GM23248 (cell line): ENCODE results near the gene GNB5. TPM values are rescaled to one million over a fixed set of nuclear protein-coding genes. Genes with fewer than 3 reads are reported as not detected.

Experiments
- DNase-seq: peaks from one replicate; pipeline ENCODE4 v3.0.0-alpha.2; 2015
- H2AFZ ChIP-seq: fragments of 200-600 bp; sonication (generic); 2 replicates; pipeline ENCODE4 v1.6.1; 2016; ENCODE audit warnings: antibody characterized with exemption
- H3F3A ChIP-seq: fragments of 200-600 bp; sonication (generic); 2 replicates; pipeline ENCODE4 v1.6.1; 2016; ENCODE audit warnings: mild to moderate bottlenecking, antibody characterized with exemption, mixed run types; ENCODE audit not compliant: insufficient read depth
- H3K27ac ChIP-seq: fragments of 200-600 bp; sonication (generic); 2 replicates; pipeline ENCODE4 v1.5.1; 2016; ENCODE audit warnings: mild to moderate bottlenecking
- H3K27me3 ChIP-seq: fragments of 200-600 bp; sonication (generic); replicated peaks from 2 replicates; pipeline ENCODE4 v1.6.1; 2016; ENCODE audit warnings: mild to moderate bottlenecking; ENCODE audit not compliant: insufficient read depth
- H3K36me3 ChIP-seq: fragments of 200-600 bp; sonication (generic); 2 replicates; pipeline ENCODE4 v1.6.1; 2016; ENCODE audit warnings: low read depth, mild to moderate bottlenecking
- H3K4me1 ChIP-seq: fragments of 200-600 bp; sonication (generic); 2 replicates; pipeline ENCODE4 v1.6.1; 2016; ENCODE audit warnings: mild to moderate bottlenecking; ENCODE audit not compliant: insufficient read depth
- H3K4me2 ChIP-seq: fragments of 200-600 bp; sonication (generic); one replicate; pipeline ENCODE4 v1.6.1; 2016; ENCODE audit warnings: mild to moderate bottlenecking; ENCODE audit not compliant: unreplicated experiment
- H3K4me3 ChIP-seq: fragments of 200-600 bp; sonication (generic); 2 replicates; pipeline ENCODE4 v1.5.1; 2016; ENCODE audit warnings: mild to moderate bottlenecking
- H3K79me2 ChIP-seq: fragments of 200-600 bp; sonication (generic); 2 replicates; pipeline ENCODE4 v1.6.1; 2016; ENCODE audit warnings: mild to moderate bottlenecking; ENCODE audit not compliant: insufficient read depth
- H3K9ac ChIP-seq: fragments of 200-600 bp; sonication (generic); 2 replicates; pipeline ENCODE4 v1.6.1; 2016; ENCODE audit warnings: mild to moderate bottlenecking
- H3K9me2 ChIP-seq: fragments of 200-600 bp; sonication (generic); 2 replicates; pipeline ENCODE4 v1.6.1; 2016; ENCODE audit warnings: mixed run types, mild to moderate bottlenecking, moderate library complexity; ENCODE audit not compliant: insufficient read depth
- H3K9me3 ChIP-seq: fragments of 200-600 bp; sonication (generic); one replicate; pipeline ENCODE4 v1.6.1; 2017; ENCODE audit warnings: low read depth
- H4K20me1 ChIP-seq: fragments of 200-600 bp; sonication (generic); 2 replicates; pipeline ENCODE4 v1.6.0; 2016; ENCODE audit not compliant: insufficient read depth
- EZH2 ChIP-seq: fragments of 200-600 bp; sonication (generic); IDR thresholded peaks from 2 replicates; pipeline ENCODE4 v1.6.1; 2018; ENCODE audit warnings: antibody characterized with exemption, mild to moderate bottlenecking; ENCODE audit not compliant: insufficient read depth, poor library complexity, severe bottlenecking
- EZH2phosphoT487 ChIP-seq: fragments of 200-600 bp; sonication (generic); IDR thresholded peaks from 2 replicates; pipeline ENCODE4 v1.6.1; 2018; ENCODE audit warnings: antibody characterized with exemption, moderate library complexity, mild to moderate bottlenecking, low read depth; ENCODE audit not compliant: insufficient read depth
- WGBS, 2 experiments: methylation state at CpG; one replicate each; pipeline ENCODE4 v1.1.6; 2015 to 2017; ENCODE audit warnings: low lambda C conversion rate in 2 of 2, low coverage in 1 of 2; ENCODE audit errors: missing lambda C conversion rate in 2 of 2; 5-methylcytosine and 5-hydroxymethylcytosine counted together
- in situ Hi-C: fragments of 300-500 bp; cut with MboI; formaldehyde crosslinking; loops from 2 replicates; pipeline ENCODE4 v1.15.0; 2020
- polyA plus RNA-seq: library from polyadenylated mRNA; unstranded; fragments of >200 nt; fragmentation: Nextera tagmentation; extraction: Ambion mirVana; gene quantifications from 2 replicates; pipeline ENCODE4 v1.2.1, GENCODE V29; 2016
- total RNA-seq: library from RNA; depleted of rRNA; stranded (reverse); fragments of >200 nt; shearing (Covaris generic); gene quantifications from 2 replicates; pipeline ENCODE4 v1.2.3, GENCODE V29; 2014

Gene GNB5
- total and polyA plus RNA-seq, 2 experiments from 2014 or later = 39.9 to 42.8 TPM

DNA sequence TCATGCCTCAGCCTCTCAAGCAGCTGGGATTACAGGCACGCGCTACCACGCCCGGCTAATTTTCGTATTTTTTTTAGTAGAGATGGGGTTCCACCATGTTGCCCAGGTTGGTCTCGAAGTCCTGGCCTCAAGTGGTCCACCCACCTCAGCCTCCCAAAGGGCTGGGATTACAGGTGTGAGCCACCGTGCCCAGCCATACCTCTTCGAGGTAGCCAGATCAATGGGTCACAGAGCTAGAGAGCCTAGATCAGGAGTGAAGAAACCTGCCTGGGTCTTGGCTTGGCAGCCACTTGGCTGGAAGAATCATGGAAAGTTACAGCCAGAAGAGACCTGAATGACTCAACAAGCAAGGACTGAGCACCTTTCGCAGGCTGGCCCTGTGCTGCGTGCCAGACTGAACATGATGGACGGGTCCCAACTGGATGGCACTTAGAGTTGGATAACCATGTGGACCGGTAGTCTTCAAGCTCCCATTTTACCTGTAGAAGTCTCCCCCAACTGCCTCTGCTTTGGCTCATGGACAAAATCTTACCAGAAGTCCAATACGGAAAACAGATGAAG lies 29.7 kb downstream of the GNB5 start:
- Histone ChIP-seq H3K4me1 (no peaks in the 10 kb centered on the region; the same call in 1 of the 2 replicates), H3K79me2 (peaks cover 20% of the 10 kb centered on the region), H3K4me3 (no peak overlapping the region), H3K9me2 (no peaks in the 10 kb centered on the region), H2AFZ (no peak overlapping the region), H3K27me3 (no peaks in the 10 kb centered on the region), H3K9me3 (no peaks in the 10 kb centered on the region), H3K27ac (no peak overlapping the region), H3F3A (no peaks in the 10 kb centered on the region), H3K9ac (no peak overlapping the region), H4K20me1 (no peaks in the 10 kb centered on the region), H3K36me3 (no peaks in the 10 kb centered on the region), H3K4me2 (no peak overlapping the region)
- DNase-seq = no peak
- in situ Hi-C loops = no loop called here
- TF ChIP-seq EZH2 = no peak
- TF ChIP-seq EZH2phosphoT487 = no peak
- WGBS, 2 experiments = 95 to 96% methylated on average over 13 of the region's 13 CpGs

GRCh38 chr15:52159645-52160044 lies 31.5 kb downstream of the GNB5 start:
- TF ChIP-seq EZH2phosphoT487 (no peak), EZH2 (no peak)

DNA sequence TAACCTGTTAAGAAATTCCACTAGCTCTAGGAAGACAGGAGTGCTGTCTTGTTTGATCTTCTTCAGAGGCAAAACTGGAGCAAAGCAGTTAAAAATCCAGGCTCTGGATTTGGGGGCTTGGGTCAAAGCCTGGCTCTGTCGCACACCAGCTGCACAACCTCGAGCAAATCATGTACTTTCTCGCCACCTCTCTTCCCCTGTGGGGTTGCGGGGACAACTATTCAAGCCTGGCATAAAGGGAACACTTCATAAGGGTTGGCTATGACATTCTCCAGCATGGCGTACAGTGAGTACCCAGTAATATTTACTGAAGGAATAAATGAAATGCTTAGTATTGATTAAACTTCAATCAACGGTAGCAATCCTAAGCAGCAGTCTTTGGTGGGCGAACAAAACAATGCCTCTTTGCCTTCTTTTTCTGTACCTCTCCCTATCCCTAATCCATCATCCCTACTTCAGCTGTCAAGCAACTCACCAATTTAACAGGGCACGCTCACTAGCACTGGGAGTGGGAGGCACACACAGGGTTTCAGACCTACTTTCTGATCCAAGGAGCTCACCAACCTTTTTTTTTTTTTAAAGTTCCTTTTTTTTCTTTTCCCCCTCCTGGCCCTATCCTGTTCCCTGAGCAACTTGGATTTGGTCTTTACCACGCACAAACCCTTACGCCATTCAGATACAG lies 33.0 kb downstream of the GNB5 start:
- H3K36me3 ChIP-seq = no peaks in the 10 kb centered on the region
- H3K9me2 ChIP-seq = no peaks in the 10 kb centered on the region
- no peaks in the 10 kb centered on the region for H3K79me2 ChIP-seq
- no peak overlapping the region for H3K4me2 ChIP-seq
- H3K4me1 ChIP-seq = no peaks in the 10 kb centered on the region
- 92 to 94% methylated on average over 10 of the region's 10 CpGs for WGBS, 2 experiments
- H2AFZ ChIP-seq = no peak overlapping the region
- H4K20me1 ChIP-seq = no peaks in the 10 kb centered on the region
- no peak for TF ChIP-seq EZH2phosphoT487
- no peak for TF ChIP-seq EZH2
- in situ Hi-C loops = no loop called here
- no peaks in the 10 kb centered on the region for H3K27me3 ChIP-seq
- no peak for DNase-seq
- no peak overlapping the region for H3K4me3 ChIP-seq
- H3F3A ChIP-seq = no peaks in the 10 kb centered on the region
- H3K9ac ChIP-seq = no peak overlapping the region
- H3K27ac ChIP-seq = no peak overlapping the region
- H3K9me3 ChIP-seq = no peaks in the 10 kb centered on the region

More at GRCh38 chr15:52159645-52160044, 31.5 kb downstream of the GNB5 start:
- no peak overlapping the region for H3K9ac ChIP-seq
- in situ Hi-C loops = no loop called here
- no peaks in the 10 kb centered on the region for H4K20me1 ChIP-seq
- H3K79me2 ChIP-seq = peaks cover 2% of the 10 kb centered on the region; the same call in 1 of the 2 replicates
- H3K27ac ChIP-seq = no peak overlapping the region
- no peaks in the 10 kb centered on the region for H3K36me3 ChIP-seq
- no peak for DNase-seq
- no peak overlapping the region for H3K4me3 ChIP-seq
- no peaks in the 10 kb centered on the region for H3K9me3 ChIP-seq
- no peaks in the 10 kb centered on the region for H3F3A ChIP-seq
- no peak overlapping the region for H3K4me2 ChIP-seq
- 96% methylated on average over 3 of the region's 3 CpGs for WGBS, 2 experiments
- no peaks in the 10 kb centered on the region for H3K27me3 ChIP-seq
- no peaks in the 10 kb centered on the region; the same call in 1 of the 2 replicates for H3K4me1 ChIP-seq
- no peak overlapping the region for H2AFZ ChIP-seq
- H3K9me2 ChIP-seq = no peaks in the 10 kb centered on the region

DNA sequence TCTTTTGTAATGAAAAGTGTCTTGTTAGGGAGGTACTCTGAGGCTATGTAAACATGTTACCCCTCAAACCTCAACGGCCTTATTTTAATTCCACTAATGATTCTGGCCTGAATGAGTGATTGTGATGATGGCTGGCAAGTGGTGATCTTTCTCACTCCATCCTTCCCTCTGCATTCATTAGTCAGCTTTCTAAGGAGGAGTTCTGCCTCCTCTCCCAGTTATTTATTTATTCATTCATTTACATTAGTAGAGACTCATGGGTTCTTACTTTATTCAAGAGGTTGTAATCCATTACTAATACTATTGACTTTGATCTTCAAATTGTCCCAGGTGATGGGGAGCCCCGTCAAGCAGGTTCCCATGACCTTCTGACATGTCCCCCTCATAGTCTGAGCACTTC lies 35.3 kb downstream of the GNB5 start:
- TF ChIP-seq EZH2 (no peak), EZH2phosphoT487 (no peak)
- Histone ChIP-seq H3F3A (no peaks in the 10 kb centered on the region), H3K36me3 (no peaks in the 10 kb centered on the region), H3K4me2 (no peak overlapping the region), H3K9ac (no peak overlapping the region), H3K4me3 (no peak overlapping the region), H4K20me1 (no peaks in the 10 kb centered on the region), H3K9me2 (no peaks in the 10 kb centered on the region), H3K79me2 (no peaks in the 10 kb centered on the region), H3K9me3 (no peaks in the 10 kb centered on the region), H3K27me3 (no peaks in the 10 kb centered on the region), H2AFZ (no peak overlapping the region), H3K27ac (no peak overlapping the region), H3K4me1 (no peaks in the 10 kb centered on the region)
- 74 to 83% methylated on average over 2 of the region's 2 CpGs for WGBS, 2 experiments
- in situ Hi-C loops = no loop called here
- no peak for DNase-seq
